Cardiac fibroblast (primary cell): ENCODE data around the gene EBF4.

Experiments
- DNase-seq, 2 donors: peaks; one replicate each; pipeline versions ENCODE4 v3.0.0 to v3.0.0-alpha.2; 2010; ENCODE audit warnings: low read depth in 2 of 2
- H3K4me3 ChIP-seq, 2 donors: replicated peaks in 1 of 2; 1 replicate in 1 of 2; 2 replicates in 1 of 2; pipeline ENCODE4 v1.5.1; 2011; ENCODE audit warnings: low read depth in 2 of 2, low read length in 2 of 2, mild to moderate bottlenecking in 2 of 2, moderate library complexity in 1 of 2
- TF ChIP-seq, protein P1 (sequence below): IDR thresholded peaks from one replicate; pipeline ENCODE4 v1.5.1; 2011; ENCODE audit warnings: low read depth, mild to moderate bottlenecking, low read length, inconsistent platforms

EBF4 gene

DNA sequence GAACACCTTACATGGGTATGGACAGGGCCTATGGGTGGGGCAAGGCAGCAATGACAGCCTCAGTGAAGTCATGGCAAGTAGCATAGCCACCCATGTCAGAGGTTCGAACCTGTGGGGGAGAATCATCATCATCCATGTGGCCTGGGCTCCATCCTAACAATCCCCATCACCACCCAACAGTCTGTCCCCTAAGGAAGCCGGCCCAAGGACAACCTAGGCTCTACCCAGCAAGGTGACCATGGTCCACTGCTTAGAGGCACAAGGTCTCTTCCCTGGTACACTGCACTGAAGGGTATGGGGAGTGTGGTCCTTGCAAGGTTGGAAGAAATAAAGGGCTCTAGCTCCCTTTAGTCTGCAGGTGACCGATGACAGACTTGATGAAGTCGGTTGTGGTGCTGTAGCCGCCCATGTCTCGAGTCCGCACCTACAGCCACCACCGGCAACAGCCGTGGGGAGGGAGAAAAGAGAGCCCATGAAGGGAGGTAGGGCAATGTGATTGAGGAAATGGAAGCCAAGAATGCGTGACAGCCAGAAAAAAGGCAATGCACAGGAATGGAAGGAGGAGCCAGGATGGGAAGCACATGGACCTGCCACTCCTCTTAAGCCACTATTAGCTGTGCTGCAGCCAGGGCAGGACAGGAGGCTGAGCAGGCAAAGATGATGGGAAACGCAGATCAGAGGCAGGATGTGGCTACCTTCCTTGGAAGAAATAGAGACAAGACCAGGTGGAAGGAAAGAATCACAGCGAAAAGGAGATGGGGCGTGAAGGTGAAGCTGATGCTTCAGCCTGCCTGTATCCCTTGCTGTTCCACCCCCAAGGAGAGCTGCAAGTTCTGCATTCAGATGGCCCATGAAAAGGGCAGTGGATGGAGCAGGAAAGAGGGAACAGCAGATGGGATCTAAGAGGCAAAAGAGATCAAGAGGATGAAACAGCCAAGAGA is 33.9 kb upstream of the EBF4 start:
- H3K4me3 ChIP-seq = no peak overlapping the region
- no peak for DNase-seq
- TF ChIP-seq, protein P1, sequence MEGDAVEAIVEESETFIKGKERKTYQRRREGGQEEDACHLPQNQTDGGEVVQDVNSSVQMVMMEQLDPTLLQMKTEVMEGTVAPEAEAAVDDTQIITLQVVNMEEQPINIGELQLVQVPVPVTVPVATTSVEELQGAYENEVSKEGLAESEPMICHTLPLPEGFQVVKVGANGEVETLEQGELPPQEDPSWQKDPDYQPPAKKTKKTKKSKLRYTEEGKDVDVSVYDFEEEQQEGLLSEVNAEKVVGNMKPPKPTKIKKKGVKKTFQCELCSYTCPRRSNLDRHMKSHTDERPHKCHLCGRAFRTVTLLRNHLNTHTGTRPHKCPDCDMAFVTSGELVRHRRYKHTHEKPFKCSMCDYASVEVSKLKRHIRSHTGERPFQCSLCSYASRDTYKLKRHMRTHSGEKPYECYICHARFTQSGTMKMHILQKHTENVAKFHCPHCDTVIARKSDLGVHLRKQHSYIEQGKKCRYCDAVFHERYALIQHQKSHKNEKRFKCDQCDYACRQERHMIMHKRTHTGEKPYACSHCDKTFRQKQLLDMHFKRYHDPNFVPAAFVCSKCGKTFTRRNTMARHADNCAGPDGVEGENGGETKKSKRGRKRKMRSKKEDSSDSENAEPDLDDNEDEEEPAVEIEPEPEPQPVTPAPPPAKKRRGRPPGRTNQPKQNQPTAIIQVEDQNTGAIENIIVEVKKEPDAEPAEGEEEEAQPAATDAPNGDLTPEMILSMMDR = no peak

DNA sequence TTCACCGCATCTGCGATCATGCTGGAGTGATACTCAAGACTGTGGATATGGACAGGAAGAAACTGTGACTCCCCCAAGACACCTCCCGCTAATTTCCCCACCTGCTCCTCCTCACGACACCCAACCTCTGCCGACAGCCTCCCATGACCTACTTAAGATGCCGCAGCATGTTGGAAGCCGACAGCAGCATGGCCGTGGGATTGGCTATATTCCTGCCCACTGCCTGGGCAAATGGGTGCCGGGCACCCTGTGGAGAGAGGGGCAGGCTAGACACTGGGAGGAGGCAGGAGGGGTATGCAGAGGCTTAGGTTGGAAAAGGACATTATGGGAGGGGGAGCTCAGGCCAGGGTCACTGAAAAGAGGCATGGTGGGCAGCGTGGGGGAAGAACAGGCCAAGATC is 33.0 kb upstream of the EBF4 start:
- DNase-seq = no peak
- TF ChIP-seq, protein P1 = no peak
- H3K4me3 ChIP-seq = no peak overlapping the region

DNA sequence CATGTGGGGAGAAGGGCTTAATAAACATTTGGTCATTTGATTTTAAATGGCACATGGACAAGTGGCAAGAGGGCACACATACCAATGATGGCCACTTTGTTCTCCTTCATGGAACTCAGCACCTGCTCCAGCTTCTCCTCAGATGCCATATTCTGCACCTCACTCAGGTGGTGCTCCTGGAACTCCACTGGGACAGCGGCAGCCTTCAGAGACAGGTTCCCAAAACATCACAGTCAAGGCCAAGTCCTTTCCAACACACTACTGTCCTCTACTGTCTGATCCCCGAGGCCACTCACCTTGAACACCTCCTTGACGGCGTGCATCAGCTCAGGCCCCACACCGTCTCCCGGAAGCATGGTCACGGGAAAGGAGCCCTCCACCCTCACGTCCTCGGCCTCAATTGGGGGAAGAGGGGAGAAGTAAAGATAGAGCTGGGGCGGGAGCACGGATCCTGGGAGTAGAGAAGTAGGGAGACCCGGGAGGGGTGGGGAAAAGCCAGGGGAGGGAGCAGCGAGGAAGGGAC is 29.2 kb upstream of the EBF4 start:
- peak overlapping the region; percentile 99 to 100 for H3K4me3 ChIP-seq
- DNase-seq = no peak
- TF ChIP-seq, protein P1 = no peak

DNA sequence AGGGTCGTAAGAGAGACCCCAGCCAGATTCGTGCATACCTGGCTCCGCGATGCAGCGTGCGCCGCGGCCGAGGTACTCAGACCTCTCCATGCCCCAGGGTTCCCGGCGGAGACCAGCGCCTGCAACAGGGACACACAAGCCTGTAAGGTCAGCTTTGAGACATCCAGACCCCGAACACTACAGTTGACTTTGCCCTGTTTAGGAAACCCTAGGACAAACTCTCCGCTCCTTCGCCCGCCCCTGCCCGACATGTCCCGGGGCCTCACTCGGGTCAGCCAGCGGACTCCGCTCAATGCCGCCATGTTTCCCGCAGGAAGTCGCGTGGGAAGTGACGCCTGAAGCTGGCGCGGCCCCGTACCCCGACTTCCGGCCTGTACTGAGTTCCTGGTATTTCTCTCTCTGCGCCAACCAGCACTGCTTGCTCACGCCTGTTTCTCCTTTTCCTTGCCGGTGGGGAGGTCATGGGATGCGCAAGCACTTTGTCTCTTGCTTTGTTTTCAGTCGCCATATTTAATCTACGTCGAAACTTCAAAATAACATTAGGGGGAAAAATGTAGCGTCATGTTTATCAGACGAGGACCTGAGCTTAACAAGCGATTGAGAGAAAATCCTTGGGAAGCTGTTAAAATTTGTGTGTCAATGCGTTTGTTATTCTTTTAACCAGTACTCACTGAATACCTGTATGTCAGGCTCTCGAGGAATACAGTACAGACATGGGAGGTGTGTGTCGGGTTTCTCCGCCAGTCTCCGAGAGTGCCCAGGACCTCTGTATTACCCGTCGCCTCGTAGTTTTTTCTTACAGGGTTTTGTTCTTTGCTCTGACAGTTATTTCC is 28.5 kb upstream of the EBF4 start, which contains the start of gene IDH3B:
Gene IDH3B, minus strand, starts transcription at position 330 of the 833 bp plus-strand sequence. Its CDS starts 28 bp downstream, at position 302.
- peak within 1 kb of the TSS; percentile 99 to 100 for H3K4me3 ChIP-seq
- DNase-seq = peak; percentile 93 to 94
- TF ChIP-seq, protein P1 = no peak

DNA sequence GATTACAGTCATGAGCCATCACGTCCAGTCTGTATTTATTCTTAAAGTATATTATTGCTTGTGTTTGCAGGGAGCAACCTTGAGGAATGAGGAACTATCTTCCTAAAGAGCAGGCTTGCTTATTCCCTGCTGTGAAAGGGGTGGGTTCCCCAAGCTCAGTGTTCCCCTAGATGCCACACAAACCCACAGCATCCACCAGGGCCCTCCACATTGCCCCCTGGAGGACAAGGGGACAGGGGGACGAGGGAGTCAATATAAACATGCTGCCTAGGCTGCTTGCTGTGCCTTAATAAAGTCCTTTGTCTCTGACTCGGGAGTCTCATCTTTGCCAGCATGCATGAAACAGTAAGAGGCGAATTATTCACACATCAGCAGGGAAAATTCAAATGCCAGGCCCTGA is 20.6 kb upstream of the EBF4 start:
- H3K4me3 ChIP-seq = no peak overlapping the region
- TF ChIP-seq, protein P1 = peak; percentile 13
- DNase-seq = no peak

DNA sequence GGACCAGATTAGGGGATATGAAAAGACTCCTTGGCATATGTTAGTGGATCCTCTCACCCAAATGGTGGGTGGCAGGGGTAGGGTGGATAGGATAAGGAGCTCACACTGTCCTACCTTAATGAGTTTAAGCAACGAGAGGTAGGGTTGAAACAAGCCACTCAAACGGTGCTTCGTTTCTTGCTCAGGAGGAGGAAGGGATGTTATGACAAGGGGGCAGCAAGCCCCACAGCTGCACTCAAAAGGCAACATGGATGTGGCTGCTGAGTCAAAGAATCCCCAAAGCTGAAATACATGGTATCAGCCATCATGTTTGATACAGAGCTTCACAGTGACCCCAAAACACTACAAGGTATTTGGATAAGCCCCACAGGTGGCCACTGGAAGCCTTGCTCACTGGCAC is 20.1 kb upstream of the EBF4 start:
- no peak for DNase-seq
- no peak overlapping the region for H3K4me3 ChIP-seq
- TF ChIP-seq, protein P1 = no peak
